Activated CD4-positive, alpha-beta T cell treated with anti-CD3 and anti-CD28 coated beads for 36 hours (primary cell): ENCODE measurements around the gene GPC1. TPM values are rescaled to one million over a fixed set of nuclear protein-coding genes. Genes with fewer than 3 reads are reported as not detected.

ENCODE experiments used
- ATAC-seq: fragments of 200-7000 bp; cut with Tn5 transposase; one replicate; pipeline ENCODE4 v1.10.0; 2021; ENCODE audit warnings: mild to moderate bottlenecking, moderate library complexity
- CTCF ChIA-PET: fragments of 350-600 bp; sonication (Branson Sonifier 250); formaldehyde crosslinking; loops from one replicate; lab custom pipeline; 2021; ENCODE audit warnings: antibody characterized with exemption; lab: Charles Lee
- POLR2A ChIA-PET: fragments of 350-600 bp; sonication (Branson Sonifier 250); formaldehyde crosslinking; loops from one replicate; lab custom pipeline; 2021; ENCODE audit warnings: antibody characterized with exemption, inconsistent platforms; lab: Charles Lee
- DNase-seq: peaks from one replicate; pipeline ENCODE4 v3.0.0-alpha.2; 2020
- H3K27ac Mint-ChIP-seq: one replicate; pipeline ENCODE4 v1.8.0; 2021; ENCODE audit warnings: mixed read lengths
- H3K27me3 Mint-ChIP-seq: one replicate; pipeline ENCODE4 v1.8.0; 2021; ENCODE audit warnings: mixed read lengths
- H3K36me3 Mint-ChIP-seq: one replicate; pipeline ENCODE4 v1.8.0; 2021; ENCODE audit warnings: low read depth, mixed read lengths
- H3K4me1 Mint-ChIP-seq: one replicate; pipeline ENCODE4 v1.8.0; 2021; ENCODE audit warnings: mixed read lengths
- H3K4me3 Mint-ChIP-seq: one replicate; pipeline ENCODE4 v1.8.0; 2021; ENCODE audit warnings: mild to moderate bottlenecking, moderate library complexity, mixed read lengths
- H3K9me3 Mint-ChIP-seq: one replicate; pipeline ENCODE4 v1.8.0; 2021; ENCODE audit warnings: low read depth, mixed read lengths
- intact Hi-C, 2 experiments: fragments of 100-400 bp; cut with DNase I in 1 of 2; cut with micrococcal nuclease in 1 of 2; formaldehyde crosslinking; loops; one replicate each; pipeline versions ENCODE4 v1.14.2 to v1.15.1; 2022 to 2024; cut with DNase I, micrococcal nuclease
- total RNA-seq, 2 experiments: library from RNA; stranded (reverse); gene quantifications; one replicate each; pipeline ENCODE4 v1.2.3, GENCODE V29; 2021

Gene GPC1
- total RNA-seq, 2 experiments from 2014 or later: 1.7 to 2.0 TPM

DNA sequence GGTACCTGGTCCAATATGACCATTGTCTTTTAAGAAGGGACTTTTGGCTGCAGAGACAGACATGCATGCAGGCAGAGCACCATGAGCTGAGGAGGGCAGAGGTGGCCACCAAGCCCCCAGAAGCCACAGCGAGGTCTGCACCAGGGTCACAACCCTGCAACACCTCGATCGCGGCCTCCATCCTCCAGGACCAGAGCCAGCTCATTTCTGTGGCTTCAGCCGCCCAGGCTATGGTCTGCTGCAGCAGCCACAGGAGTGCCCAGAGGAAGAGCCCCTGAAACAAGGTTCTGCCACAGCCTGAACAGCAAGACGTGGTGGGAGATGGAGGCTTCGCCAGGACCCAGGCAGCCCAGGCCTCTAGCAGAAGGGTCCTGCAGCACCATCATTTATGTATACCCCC is 68.4 kb downstream of the GPC1 start:
- intact Hi-C loops: no loop called here
- no peak for ATAC-seq
- ChIA-PET CTCF (no interaction called here), POLR2A (no interaction called here)
- Mint-ChIP-seq H3K27ac (no peak overlapping the region), H3K4me3 (no peak overlapping the region), H3K4me1 (no peaks in the 10 kb centered on the region), H3K9me3 (no peaks in the 10 kb centered on the region), H3K27me3 (no peaks in the 10 kb centered on the region), H3K36me3 (peaks cover 8% of the 10 kb centered on the region)
- DNase-seq: no peak

DNA sequence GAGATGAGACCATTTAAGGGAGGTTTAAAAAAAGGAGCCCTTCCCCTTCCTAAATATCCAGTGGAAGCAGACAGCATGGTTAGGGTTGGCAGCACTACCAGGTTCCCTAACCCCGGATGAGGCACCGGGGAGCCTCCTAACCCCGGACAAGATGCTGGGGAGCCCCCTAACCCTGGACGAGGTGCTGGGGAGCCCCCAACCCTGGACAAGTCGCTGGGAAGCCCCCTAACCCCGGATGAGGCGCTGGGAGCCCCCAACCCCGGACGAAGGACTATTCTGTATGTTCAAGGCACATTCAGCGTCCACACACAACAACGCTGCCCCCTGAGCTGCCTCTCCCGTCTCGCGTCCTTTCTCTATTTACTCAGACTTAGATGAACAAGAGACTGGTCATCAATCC is 70.4 kb downstream of the GPC1 start:
- Mint-ChIP-seq H3K27ac (no peak overlapping the region), H3K4me3 (no peak overlapping the region), H3K9me3 (no peaks in the 10 kb centered on the region), H3K27me3 (no peaks in the 10 kb centered on the region), H3K36me3 (peaks cover 5% of the 10 kb centered on the region), H3K4me1 (no peaks in the 10 kb centered on the region)
- intact Hi-C loops: no loop called here
- ChIA-PET POLR2A (no interaction called here), CTCF (no interaction called here)
- no peak for ATAC-seq
- DNase-seq: no peak

DNA sequence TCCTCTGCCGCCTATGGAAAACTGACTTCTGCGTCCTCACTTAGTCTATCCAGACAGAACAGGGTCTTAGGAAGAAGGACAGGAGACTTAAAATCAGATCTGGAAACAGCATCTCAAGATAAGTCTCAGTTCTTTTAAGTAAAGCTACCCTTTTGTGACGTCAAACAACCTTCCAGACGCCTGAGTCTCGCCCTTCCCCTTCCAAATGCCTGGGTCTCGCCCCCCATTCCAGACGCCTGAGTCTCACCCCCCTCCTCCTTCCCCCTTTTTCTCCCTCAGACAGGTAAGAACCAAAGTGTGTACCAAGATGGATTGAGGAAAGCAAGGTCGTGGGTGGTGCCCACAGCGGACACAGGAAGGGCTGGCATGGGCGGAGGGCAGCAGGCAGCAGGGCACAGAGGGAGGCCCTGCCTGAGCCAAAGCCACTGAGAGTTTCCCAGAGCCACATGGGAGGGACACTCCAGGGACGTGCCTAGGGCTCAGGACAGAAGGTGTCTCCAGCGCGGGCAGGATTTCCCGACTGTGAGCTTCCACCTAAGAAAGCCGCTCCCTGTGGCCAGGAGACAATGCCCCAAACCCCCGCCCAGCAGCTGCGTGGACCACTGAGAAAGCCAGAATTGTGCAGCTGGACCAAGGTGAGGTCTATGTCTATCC is 71.1 kb downstream of the GPC1 start:
- intact Hi-C loops: no loop called here
- Mint-ChIP-seq H3K27ac (no peak overlapping the region), H3K4me1 (no peaks in the 10 kb centered on the region), H3K36me3 (peaks cover 2% of the 10 kb centered on the region), H3K27me3 (no peaks in the 10 kb centered on the region), H3K4me3 (no peak overlapping the region), H3K9me3 (no peaks in the 10 kb centered on the region)
- CTCF ChIA-PET: no interaction called here
- ATAC-seq (no peak), DNase-seq (no peak)
- POLR2A ChIA-PET: no interaction called here

DNA sequence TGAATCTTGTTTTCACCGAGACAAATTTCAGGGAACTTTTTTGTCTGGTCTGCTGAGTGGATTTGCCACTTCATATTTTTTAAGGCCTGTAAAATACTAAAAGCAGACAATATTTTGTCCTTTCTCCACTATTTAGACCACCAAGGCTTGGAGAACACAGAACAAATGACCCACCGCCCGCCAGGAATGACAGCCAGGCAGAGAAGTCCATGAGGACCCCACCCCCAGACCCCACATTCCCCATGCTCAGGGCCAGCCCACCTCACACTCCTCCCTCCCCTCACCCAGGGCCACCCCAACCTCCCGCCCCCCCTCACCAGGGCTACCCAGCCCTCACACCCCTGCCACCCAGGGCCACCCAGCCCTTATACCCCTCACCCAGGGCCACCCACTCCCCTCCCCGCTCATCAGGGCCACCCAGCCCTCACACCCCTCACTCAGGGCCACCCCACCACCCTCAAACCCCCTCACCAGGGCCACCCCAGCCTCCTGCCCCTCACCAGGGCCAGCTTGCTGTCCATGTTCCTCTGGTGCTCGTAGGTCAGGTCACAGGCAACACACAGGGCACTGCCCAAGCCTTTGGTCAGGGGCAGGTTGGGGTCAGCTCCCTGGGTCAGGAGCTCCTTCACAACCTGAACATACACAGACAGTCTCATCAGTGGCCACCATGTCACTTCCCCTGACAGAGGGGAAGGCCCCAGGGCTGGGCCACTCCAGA is 71.8 kb downstream of the GPC1 start:
- CTCF ChIA-PET: no interaction called here
- no peaks in the 10 kb centered on the region for H3K9me3 Mint-ChIP-seq
- H3K4me3 Mint-ChIP-seq: no peak overlapping the region
- H3K27me3 Mint-ChIP-seq: no peaks in the 10 kb centered on the region
- peaks cover 2% of the 10 kb centered on the region for H3K36me3 Mint-ChIP-seq
- POLR2A ChIA-PET: no interaction called here
- ATAC-seq: no peak
- no peak for DNase-seq
- intact Hi-C loops: no loop called here
- no peak overlapping the region for H3K27ac Mint-ChIP-seq
- H3K4me1 Mint-ChIP-seq: no peaks in the 10 kb centered on the region

DNA sequence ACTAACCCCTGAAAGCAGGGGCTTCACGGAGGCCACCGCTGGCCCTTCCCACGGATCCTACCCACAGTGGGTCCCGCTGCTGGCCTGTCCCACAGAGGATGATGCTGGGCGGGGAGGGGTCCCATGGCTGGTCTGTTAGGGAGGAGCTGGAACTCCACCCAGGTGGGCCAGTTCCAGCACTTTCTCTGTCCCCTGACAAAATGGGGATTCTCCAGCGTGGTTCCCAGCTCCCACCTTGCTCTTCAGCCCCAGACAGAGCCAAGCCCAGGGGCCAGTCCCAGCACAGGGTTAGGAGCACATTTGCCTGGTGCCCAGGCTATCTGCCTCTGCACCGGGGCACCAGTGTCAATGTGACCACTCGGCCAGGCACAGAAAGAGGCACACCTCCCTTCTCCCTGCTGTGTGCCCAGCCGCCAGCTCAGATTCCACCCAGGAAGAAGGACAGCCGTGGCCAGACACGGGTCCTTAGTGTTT is 72.4 kb downstream of the GPC1 start:
- ChIA-PET POLR2A (no interaction called here), CTCF (no interaction called here)
- H3K9me3 Mint-ChIP-seq: no peaks in the 10 kb centered on the region
- H3K27me3 Mint-ChIP-seq: no peaks in the 10 kb centered on the region
- no peak overlapping the region for H3K4me3 Mint-ChIP-seq
- ATAC-seq (no peak), DNase-seq (no peak)
- H3K4me1 Mint-ChIP-seq: no peaks in the 10 kb centered on the region
- peaks cover 2% of the 10 kb centered on the region for H3K36me3 Mint-ChIP-seq
- intact Hi-C loops: no loop called here
- H3K27ac Mint-ChIP-seq: no peak overlapping the region

DNA sequence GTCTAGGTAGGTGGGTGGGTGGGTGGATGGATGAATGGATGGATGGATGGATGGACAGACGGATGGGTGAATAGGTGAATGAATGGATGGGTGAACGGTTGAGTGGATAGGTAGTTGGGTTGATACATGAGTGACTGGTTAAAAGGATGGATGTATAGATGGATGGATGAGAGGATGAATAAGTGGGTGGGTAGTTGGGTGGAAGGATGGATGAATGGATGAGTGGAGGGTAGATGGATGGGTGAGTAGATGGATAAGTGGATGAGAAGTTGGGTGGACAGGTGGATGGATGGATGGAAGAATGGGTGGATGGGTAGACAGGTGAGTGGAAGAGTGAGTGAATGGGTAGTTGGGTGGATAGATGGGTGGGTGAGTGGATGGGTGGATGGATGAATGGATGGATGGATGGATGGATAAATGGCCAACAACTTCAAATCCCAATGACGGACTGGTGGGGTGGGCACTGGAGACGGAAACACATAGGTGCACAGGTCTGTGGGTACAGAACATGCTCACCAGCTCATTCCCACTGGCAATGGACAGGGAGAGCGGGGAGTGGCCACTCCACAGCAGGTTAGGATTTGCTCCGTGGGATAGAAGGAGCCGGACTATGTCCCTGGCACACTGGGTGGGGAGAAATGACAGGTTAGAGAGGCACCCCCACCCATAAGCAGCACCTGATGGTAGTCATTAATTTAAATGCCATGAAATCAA is 73.5 kb downstream of the GPC1 start:
- no peaks in the 10 kb centered on the region for H3K27me3 Mint-ChIP-seq
- H3K9me3 Mint-ChIP-seq: no peaks in the 10 kb centered on the region
- no peak overlapping the region for H3K27ac Mint-ChIP-seq
- H3K36me3 Mint-ChIP-seq: peaks cover 2% of the 10 kb centered on the region
- no peak for ATAC-seq
- peaks cover 7% of the 10 kb centered on the region for H3K4me1 Mint-ChIP-seq
- no peak overlapping the region for H3K4me3 Mint-ChIP-seq
- DNase-seq: no peak
- CTCF ChIA-PET: no interaction called here
- intact Hi-C loops: no loop called here
- POLR2A ChIA-PET: no interaction called here

DNA sequence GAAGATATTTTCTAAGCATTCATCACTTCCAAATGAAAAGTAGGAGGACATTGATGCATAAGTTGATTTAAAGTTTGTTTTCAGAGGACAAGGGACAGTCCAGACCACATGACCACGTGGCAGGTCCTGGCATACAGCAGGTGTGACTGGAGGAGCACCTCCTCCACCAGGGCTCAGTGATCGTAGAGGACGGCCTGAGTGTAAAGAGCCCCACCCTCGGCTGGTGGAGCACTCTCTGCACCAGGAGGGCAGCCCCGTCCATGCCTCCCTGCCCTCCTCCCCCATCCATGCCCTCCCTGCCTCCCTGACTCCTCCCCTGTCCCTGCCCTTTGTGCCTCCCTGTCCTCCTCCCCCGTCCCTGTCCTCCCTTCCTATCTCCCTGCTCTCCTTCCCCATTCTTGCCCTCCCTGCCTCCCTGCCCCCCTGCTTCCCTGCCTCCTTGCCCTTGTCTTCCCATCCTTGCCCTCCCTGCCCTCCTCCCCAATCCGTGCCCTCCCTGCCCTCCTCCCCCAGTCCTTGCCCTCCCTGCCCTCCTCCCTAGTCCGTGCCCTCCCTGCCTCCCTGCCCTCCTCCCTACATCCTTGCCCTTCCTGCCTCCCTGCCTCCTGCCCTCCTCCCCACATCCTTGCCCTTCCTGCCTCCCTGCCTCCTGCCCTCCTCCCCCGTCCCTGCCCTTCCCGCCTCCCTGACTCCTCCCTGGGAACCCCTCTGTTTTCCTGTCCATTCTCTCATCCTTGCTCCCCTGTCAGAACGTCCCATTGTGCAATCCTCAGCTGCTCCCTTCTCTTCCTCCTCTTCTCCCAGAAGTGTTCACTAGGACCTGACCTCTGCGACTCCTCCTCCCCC is 74.4 kb downstream of the GPC1 start:
- peaks cover 13% of the 10 kb centered on the region for H3K4me1 Mint-ChIP-seq
- H3K36me3 Mint-ChIP-seq: peaks cover 2% of the 10 kb centered on the region
- intact Hi-C loops: loop anchor here (5.0 to 10.0 kb wide), 3 partner anchors 52 to 332 kb away; partner anchors contain the start of gene DUSP28 (in 1 of the 2)
- POLR2A ChIA-PET: no interaction called here
- no peak overlapping the region for H3K4me3 Mint-ChIP-seq
- H3K27ac Mint-ChIP-seq: no peak overlapping the region
- no peak for DNase-seq
- CTCF ChIA-PET: no interaction called here
- H3K27me3 Mint-ChIP-seq: no peaks in the 10 kb centered on the region
- no peaks in the 10 kb centered on the region for H3K9me3 Mint-ChIP-seq
- no peak for ATAC-seq

DNA sequence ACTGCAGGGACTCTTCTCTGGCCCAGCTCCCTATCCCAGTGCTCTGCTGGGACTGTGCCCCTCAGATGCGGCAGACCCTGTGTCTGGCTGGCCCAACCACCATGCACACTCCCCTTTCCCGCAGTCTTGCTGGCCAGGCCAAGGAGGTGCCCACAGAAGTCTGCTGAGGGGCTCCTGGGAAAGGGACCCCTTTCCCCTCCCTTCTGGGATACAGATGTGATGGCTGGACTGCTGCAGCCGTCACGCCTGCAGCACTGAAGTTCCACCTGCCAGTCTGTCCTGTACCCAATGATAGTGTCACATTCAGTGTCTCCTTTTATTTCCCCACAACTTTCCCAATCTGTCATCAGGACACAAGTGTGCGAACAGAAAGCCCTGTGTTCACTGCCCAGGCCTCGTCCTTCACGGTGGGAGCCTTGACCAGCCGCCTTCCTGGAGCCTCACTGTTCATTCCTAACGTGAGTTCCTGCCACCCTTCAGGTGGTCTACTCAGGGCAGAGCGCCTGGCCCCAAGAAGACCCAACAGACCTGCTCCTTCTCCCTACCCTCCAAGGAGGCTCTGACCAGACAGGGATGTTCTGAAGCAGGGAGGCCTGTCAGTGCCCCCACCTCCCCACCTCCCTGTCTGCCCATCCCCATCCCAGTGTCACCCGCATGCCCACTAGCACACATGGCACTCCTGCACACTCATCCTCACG is 75.2 kb downstream of the GPC1 start:
- no peak overlapping the region for H3K4me3 Mint-ChIP-seq
- ChIA-PET CTCF (no interaction called here), POLR2A (no interaction called here)
- H3K9me3 Mint-ChIP-seq: no peaks in the 10 kb centered on the region
- no peak overlapping the region for H3K27ac Mint-ChIP-seq
- H3K27me3 Mint-ChIP-seq: no peaks in the 10 kb centered on the region
- intact Hi-C loops: loop anchor here (5.0 to 10.0 kb wide), 3 partner anchors 52 to 332 kb away; partner anchors contain the start of gene DUSP28 (in 1 of the 2)
- H3K4me1 Mint-ChIP-seq: peaks cover 13% of the 10 kb centered on the region
- peaks cover 2% of the 10 kb centered on the region for H3K36me3 Mint-ChIP-seq
- DNase-seq (no peak), ATAC-seq (no peak)

DNA sequence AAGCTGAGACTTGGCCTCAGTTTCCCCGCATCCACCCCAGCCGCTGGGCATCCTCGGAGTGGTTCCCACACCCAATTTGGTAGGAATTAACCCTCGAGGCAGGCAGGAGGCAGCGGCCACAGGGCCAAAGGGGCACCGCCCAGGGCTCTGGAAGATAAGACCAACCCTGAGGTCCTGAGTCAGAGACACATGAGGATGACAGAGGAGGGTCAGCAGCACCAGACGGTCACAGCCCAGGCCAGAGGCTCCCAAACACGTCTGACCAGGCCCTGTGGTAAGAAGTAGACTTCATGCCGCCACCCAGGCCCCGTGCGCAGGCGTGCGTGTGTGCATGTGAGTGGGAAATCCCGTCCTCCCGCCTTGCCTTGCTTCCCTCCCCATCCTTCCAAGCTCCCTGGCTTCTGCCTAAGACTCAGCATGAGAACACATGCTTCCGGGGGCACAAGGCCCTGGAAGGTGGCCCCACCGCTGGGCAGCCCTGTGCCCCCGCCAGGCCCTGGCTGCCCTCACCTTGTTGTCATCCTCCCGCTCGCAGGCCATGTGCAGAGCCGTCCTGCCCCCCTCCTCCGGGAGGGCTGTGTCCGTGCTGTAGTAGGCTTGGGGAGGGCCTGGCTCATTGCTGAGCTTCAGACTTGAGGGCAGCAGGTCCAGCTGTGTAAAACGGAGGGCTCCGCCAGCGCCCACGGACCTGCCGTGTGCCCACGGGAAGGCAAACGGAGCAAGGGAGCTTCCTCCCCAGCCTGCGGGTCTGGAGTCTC is 76.1 kb downstream of the GPC1 start:
- H3K27me3 Mint-ChIP-seq: no peaks in the 10 kb centered on the region
- H3K9me3 Mint-ChIP-seq: no peaks in the 10 kb centered on the region
- DNase-seq: no peak
- ChIA-PET CTCF (no interaction called here), POLR2A (no interaction called here)
- peaks cover 13% of the 10 kb centered on the region for H3K4me1 Mint-ChIP-seq
- ATAC-seq: no peak
- H3K27ac Mint-ChIP-seq: no peak overlapping the region
- intact Hi-C loops: loop anchor here (5.0 to 10.0 kb wide), 3 partner anchors 51 to 331 kb away; partner anchors contain the start of gene DUSP28 (in 1 of the 2)
- peaks cover 2% of the 10 kb centered on the region for H3K36me3 Mint-ChIP-seq
- H3K4me3 Mint-ChIP-seq: no peak overlapping the region

DNA sequence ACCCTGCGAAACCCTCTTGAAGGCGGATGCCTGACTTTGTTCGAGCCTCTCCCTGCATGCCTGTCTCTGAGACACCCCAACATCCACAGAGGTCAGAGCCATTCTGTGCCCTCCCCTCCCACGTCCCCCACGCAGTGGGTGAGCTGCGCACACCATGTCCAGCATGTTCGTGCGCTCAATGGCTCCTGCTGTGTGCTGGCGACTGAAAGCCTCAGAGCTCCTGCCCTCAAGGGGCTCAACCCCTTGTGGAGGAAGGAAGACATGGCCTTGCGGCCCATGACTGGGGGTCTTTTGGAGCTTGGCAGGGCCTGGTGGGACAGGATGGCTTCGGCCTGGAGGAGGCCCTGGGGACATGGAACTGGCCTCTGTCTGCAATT is 76.6 kb downstream of the GPC1 start:
- no peak overlapping the region for H3K4me3 Mint-ChIP-seq
- H3K27ac Mint-ChIP-seq: no peak overlapping the region
- H3K9me3 Mint-ChIP-seq: no peaks in the 10 kb centered on the region
- no peak for ATAC-seq
- intact Hi-C loops: loop anchor here (5.0 to 10.0 kb wide), 3 partner anchors 50 to 330 kb away; partner anchors contain the start of gene DUSP28 (in 1 of the 2)
- ChIA-PET POLR2A (no interaction called here), CTCF (no interaction called here)
- H3K27me3 Mint-ChIP-seq: no peaks in the 10 kb centered on the region
- peaks cover 2% of the 10 kb centered on the region for H3K36me3 Mint-ChIP-seq
- no peak for DNase-seq
- H3K4me1 Mint-ChIP-seq: peaks cover 13% of the 10 kb centered on the region
